SK-N-SH treated with all-trans-retinoic acid at 6 μM for 48 hours (cell line): ENCODE data around the gene RGS7BP.

Source experiments
- ATAC-seq: fragments of 200-7000 bp; cut with Tn5 transposase; 3 replicates; pipeline ENCODE4 v1.9.1; 2020; ENCODE audit warnings: mild to moderate bottlenecking, moderate library complexity
- BACH2 ChIP-seq: fragments of 250-450 bp; sonication (Bioruptor Pico); IDR thresholded peaks from 2 replicates; pipeline ENCODE4 v1.9.0; 2021; ENCODE audit warnings: mild to moderate bottlenecking, borderline replicate concordance
- CREB5 ChIP-seq: fragments of 250-450 bp; sonication (Bioruptor Pico); IDR thresholded peaks from 2 replicates; pipeline ENCODE4 v1.5.1; 2020; ENCODE audit warnings: low read depth, mild to moderate bottlenecking, moderate library complexity
- CSRNP3 ChIP-seq: fragments of 250-450 bp; sonication (Bioruptor Pico); IDR thresholded peaks from 2 replicates; pipeline ENCODE4 v1.5.1; 2021; ENCODE audit warnings: mild to moderate bottlenecking, moderate library complexity
- ESRRG ChIP-seq: fragments of 250-450 bp; sonication (Bioruptor Pico); IDR thresholded peaks from 2 replicates; pipeline ENCODE4 v1.6.1; 2021; ENCODE audit warnings: mild to moderate bottlenecking
- GLIS3 ChIP-seq: fragments of 250-450 bp; sonication (Bioruptor Pico); IDR thresholded peaks from 2 replicates; pipeline ENCODE4 v1.5.0; 2020; ENCODE audit warnings: mild to moderate bottlenecking, moderate library complexity
- OSR1 ChIP-seq: fragments of 250-450 bp; sonication (Bioruptor Pico); IDR thresholded peaks from 2 replicates; pipeline ENCODE4 v1.8.0; 2022; ENCODE audit warnings: moderate library complexity, mild to moderate bottlenecking, inconsistent platforms
- PATZ1 ChIP-seq: fragments of 250-450 bp; sonication (Bioruptor Pico); IDR thresholded peaks from 2 replicates; pipeline ENCODE4 v1.8.0; 2020; ENCODE audit warnings: mild to moderate bottlenecking, moderate library complexity, borderline replicate concordance
- PPARA ChIP-seq: fragments of 250-450 bp; sonication (Bioruptor Pico); IDR thresholded peaks from 2 replicates; pipeline ENCODE4 v1.5.0; 2020; ENCODE audit warnings: mild to moderate bottlenecking, borderline replicate concordance
- SNAI2 ChIP-seq: fragments of 250-450 bp; sonication (Bioruptor Pico); IDR thresholded peaks from 2 replicates; pipeline ENCODE4 v1.5.0; 2020; ENCODE audit warnings: mild to moderate bottlenecking, moderate library complexity
- TCF4 ChIP-seq: fragments of 250-450 bp; sonication (Bioruptor Pico); IDR thresholded peaks from 2 replicates; pipeline ENCODE4 v1.8.0; 2021; ENCODE audit warnings: mild to moderate bottlenecking, moderate library complexity, borderline replicate concordance
- TOX ChIP-seq: fragments of 250-450 bp; sonication (Bioruptor Pico); IDR thresholded peaks from 2 replicates; pipeline ENCODE4 v1.8.0; 2021; ENCODE audit warnings: mild to moderate bottlenecking, moderate library complexity, borderline replicate concordance
- TSHZ2 ChIP-seq: fragments of 250-450 bp; sonication (Bioruptor Pico); IDR thresholded peaks from 2 replicates; pipeline ENCODE4 v1.5.0; 2020; ENCODE audit warnings: mild to moderate bottlenecking, moderate library complexity
- ZC3H10 ChIP-seq: fragments of 250-450 bp; sonication (Bioruptor Pico); IDR thresholded peaks from 2 replicates; pipeline ENCODE4 v1.5.1; 2021; ENCODE audit warnings: mild to moderate bottlenecking, moderate library complexity
- ZFP30 ChIP-seq: fragments of 450-650 bp; formaldehyde crosslinking; IDR thresholded peaks from 2 replicates; pipeline ENCODE4 v1.5.0; 2022; ENCODE audit warnings: mild to moderate bottlenecking, moderate library complexity
- ZNF565 ChIP-seq: fragments of 450-650 bp; formaldehyde crosslinking; conservative IDR thresholded peaks from 2 replicates; pipeline ENCODE4 v1.5.0; 2020; ENCODE audit warnings: low read depth, mild to moderate bottlenecking, moderate library complexity
- ZNF70 ChIP-seq: fragments of 450-650 bp; formaldehyde crosslinking; IDR thresholded peaks from 2 replicates; pipeline ENCODE4 v1.5.0; 2020; ENCODE audit warnings: mild to moderate bottlenecking, moderate library complexity
- ZNF8 ChIP-seq: fragments of 450-650 bp; formaldehyde crosslinking; IDR thresholded peaks from 2 replicates; pipeline ENCODE4 v1.5.0; 2020; ENCODE audit warnings: mild to moderate bottlenecking, moderate library complexity

RGS7BP gene

GRCh38 chr5:64585646-64586045 is 79.8 kb downstream of the RGS7BP start (continued):
- no peak for TF ChIP-seq CREB5
- TF ChIP-seq SNAI2 (CRISPR knock-in tag): no peak

GRCh38 chr5:64587370-64587769 is 81.6 kb downstream of the RGS7BP start:
- no peak for TF ChIP-seq ZNF70
- no peak for TF ChIP-seq PATZ1 (CRISPR knock-in tag)
- no peak for TF ChIP-seq TOX (CRISPR knock-in tag)
- no peak for TF ChIP-seq TSHZ2 (CRISPR knock-in tag)
- no peak for TF ChIP-seq ESRRG (CRISPR knock-in tag)
- TF ChIP-seq CSRNP3: no peak
- TF ChIP-seq TCF4 (CRISPR knock-in tag): no peak
- no peak for TF ChIP-seq ZC3H10 (CRISPR knock-in tag)
- TF ChIP-seq ZFP30: no peak
- no peak for TF ChIP-seq ZNF8 (CRISPR knock-in tag)
- no peak for TF ChIP-seq OSR1 (CRISPR knock-in tag)
- TF ChIP-seq ZNF565 (CRISPR knock-in tag): no peak
- no peak for ATAC-seq

GRCh38 chr5:64592730-64593341 is 87.0 kb downstream of the RGS7BP start:
- no peak for TF ChIP-seq PPARA
- no peak for ATAC-seq

- no peak for ATAC-seq
- TF ChIP-seq GLIS3 (no peak), CSRNP3 (no peak), BACH2 (CRISPR knock-in tag) (no peak), CREB5 (no peak), ZC3H10 (CRISPR knock-in tag) (no peak), ZFP30 (no peak), ZNF565 (CRISPR knock-in tag) (no peak)
- TF ChIP-seq, all 23 proteins: peak for 0
Observed at GRCh38 chr5:64594025-64594424, 88.2 kb downstream of the RGS7BP start.
